ENCODE results near the gene COX19.

The COX19 gene

GRCh38 chr7:986766-987751 is 11.7 kb upstream of the COX19 start:
- Histone ChIP-seq H3K4me3 (ENCODE audit: low read length) (no peak overlapping the region), H3K4me2 (ENCODE audit: low read length) (no peak overlapping the region), H3K9me3 (ENCODE audit: insufficient read depth, low read length) (no peaks in the 10 kb centered on the region), H3K4me1 (ENCODE audit: low read length) (0 out of 2 replicates have a peak, but pooled peaks cover 2% of the 10 kb centered on the region), H3K36me3 (replicated peaks; ENCODE audit: low read depth, low read length) (no peaks in the 10 kb centered on the region), H3K27me3 (ENCODE audit: low read depth, low read length) (no peaks in the 10 kb centered on the region), H2AFZ (ENCODE audit: low read depth, low read length) (no peak overlapping the region), H3K79me2 (ENCODE audit: low read length) (no peaks in the 10 kb centered on the region), H3K9ac (ENCODE audit: low read length) (no peak overlapping the region), H4K20me1 (ENCODE audit: insufficient read depth, low read length) (no peaks in the 10 kb centered on the region), H3K27ac (ENCODE audit: low read length) (no peak overlapping the region)
- TF ChIP-seq EZH2phosphoT487 (IDR thresholded peaks at IDR 0.05; ENCODE audit: low read depth) (no peak), CTCF (IDR thresholded peaks at IDR 0.05; ENCODE audit: low read depth, low read length) (no peak)

- H3K4me1 ChIP-seq (ENCODE audit: low read length) = 0 out of 2 replicates have a peak, but pooled peaks cover 2% of the 10 kb centered on the region
- no peak overlapping the region for H3K4me2 ChIP-seq (ENCODE audit: low read length)
- H2AFZ ChIP-seq (ENCODE audit: low read depth, low read length) = no peak overlapping the region
- no peak overlapping the region for H3K27ac ChIP-seq (ENCODE audit: low read length)
- no peaks in the 10 kb centered on the region for H3K27me3 ChIP-seq (ENCODE audit: low read depth, low read length)
- no peaks in the 10 kb centered on the region for H3K36me3 ChIP-seq (replicated peaks; ENCODE audit: low read depth, low read length)
- H4K20me1 ChIP-seq (ENCODE audit: insufficient read depth, low read length) = no peaks in the 10 kb centered on the region
- no peak overlapping the region for H3K9ac ChIP-seq (ENCODE audit: low read length)
- H3K9me3 ChIP-seq (ENCODE audit: insufficient read depth, low read length) = no peaks in the 10 kb centered on the region
- no peak overlapping the region for H3K4me3 ChIP-seq (ENCODE audit: low read length)
- no peaks in the 10 kb centered on the region for H3K79me2 ChIP-seq (ENCODE audit: low read length)
- TF ChIP-seq CTCF (IDR thresholded peaks at IDR 0.05; ENCODE audit: low read depth, low read length) (no peak), EZH2phosphoT487 (IDR thresholded peaks at IDR 0.05; ENCODE audit: low read depth) (no peak)
Measured at GRCh38 chr7:985915-986741, 10.8 kb upstream of the COX19 start.

- Histone ChIP-seq H4K20me1 (ENCODE audit: insufficient read depth, low read length) (no peaks in the 10 kb centered on the region), H3K4me3 (ENCODE audit: low read length) (no peak overlapping the region), H3K4me1 (ENCODE audit: low read length) (0 out of 2 replicates have a peak, but pooled peaks cover 2% of the 10 kb centered on the region), H3K9ac (ENCODE audit: low read length) (no peak overlapping the region), H2AFZ (ENCODE audit: low read depth, low read length) (no peak overlapping the region), H3K36me3 (replicated peaks; ENCODE audit: low read depth, low read length) (no peaks in the 10 kb centered on the region), H3K27me3 (ENCODE audit: low read depth, low read length) (no peaks in the 10 kb centered on the region), H3K27ac (ENCODE audit: low read length) (no peak overlapping the region), H3K9me3 (ENCODE audit: insufficient read depth, low read length) (no peaks in the 10 kb centered on the region), H3K4me2 (ENCODE audit: low read length) (no peak overlapping the region), H3K79me2 (ENCODE audit: low read length) (no peaks in the 10 kb centered on the region)
- TF ChIP-seq EZH2phosphoT487 (IDR thresholded peaks at IDR 0.05; ENCODE audit: low read depth) (no peak), CTCF (IDR thresholded peaks at IDR 0.05; ENCODE audit: low read depth, low read length) (no peak)
Measured at GRCh38 chr7:985127-985416, 9.7 kb upstream of the COX19 start.

All from OCI-LY3 (cell line).